Activated CD8-positive, alpha-beta memory T cell treated with anti-CD3 and anti-CD28 coated beads, Interleukin-2, amount 50 U/mL, for 1 hour (primary cell): Measurements from ENCODE around the gene PACRG.

Experiments used
- DNase-seq: peaks from one replicate; pipeline ENCODE4 v3.0.0-alpha.2; 2020; ENCODE audit errors: extremely low read depth

Gene PACRG

DNA sequence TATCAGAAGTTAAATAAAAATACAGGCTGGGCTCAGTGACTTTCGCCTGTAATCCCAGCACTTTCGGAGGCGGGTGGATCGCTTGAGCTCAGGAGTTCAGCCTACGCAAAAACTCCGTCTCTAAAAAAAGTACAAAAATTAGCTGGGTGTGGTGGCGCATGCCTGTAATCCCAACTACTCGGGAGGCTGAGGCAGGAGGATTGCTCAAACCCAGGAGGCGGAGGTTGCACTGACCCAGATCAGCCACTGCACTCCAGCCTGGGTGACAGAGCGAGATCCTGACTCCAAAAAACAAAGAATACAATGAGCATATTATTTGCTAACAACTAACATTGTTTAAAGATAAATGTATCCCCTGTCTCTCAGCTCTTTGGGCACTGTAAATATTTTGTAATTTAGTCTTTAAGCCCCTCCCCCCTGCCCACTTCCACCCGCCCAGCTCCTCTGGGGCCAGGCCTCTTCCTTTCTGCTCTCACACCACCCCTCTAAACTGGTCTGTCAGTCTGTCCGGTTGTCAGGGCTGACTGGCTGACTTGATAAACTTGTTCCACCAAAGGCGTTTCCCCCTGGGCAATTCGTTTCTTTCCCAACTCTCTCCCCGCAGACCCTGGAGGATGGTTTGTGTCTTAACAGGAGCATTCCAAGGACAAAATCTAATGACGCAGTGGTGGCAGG lies 624.4 kb downstream of the PACRG start:
- DNase-seq: no peak

DNA sequence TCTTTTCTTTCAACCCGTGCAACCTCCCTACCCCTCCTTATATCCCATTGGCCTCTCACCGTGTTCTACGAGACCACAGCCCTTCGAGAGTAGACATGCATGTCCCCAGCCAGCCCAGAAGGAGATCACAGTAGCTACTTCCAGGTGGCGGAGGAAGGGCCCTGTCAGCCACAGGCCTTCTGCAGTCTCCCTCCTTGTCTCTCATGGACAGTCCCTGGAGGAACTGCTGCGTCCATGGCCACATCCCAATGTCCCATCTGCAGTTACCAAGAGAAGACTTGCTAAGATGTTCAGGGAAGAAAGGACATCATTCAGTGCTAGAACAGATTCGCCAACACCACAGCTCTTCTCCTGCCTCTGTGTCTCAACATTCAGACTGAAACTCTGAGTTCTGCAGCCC lies 625.2 kb downstream of the PACRG start:
- DNase-seq: no peak

- DNase-seq: no peak
Observed at GRCh38 chr6:163354085-163354484, 626.3 kb downstream of the PACRG start.

DNA sequence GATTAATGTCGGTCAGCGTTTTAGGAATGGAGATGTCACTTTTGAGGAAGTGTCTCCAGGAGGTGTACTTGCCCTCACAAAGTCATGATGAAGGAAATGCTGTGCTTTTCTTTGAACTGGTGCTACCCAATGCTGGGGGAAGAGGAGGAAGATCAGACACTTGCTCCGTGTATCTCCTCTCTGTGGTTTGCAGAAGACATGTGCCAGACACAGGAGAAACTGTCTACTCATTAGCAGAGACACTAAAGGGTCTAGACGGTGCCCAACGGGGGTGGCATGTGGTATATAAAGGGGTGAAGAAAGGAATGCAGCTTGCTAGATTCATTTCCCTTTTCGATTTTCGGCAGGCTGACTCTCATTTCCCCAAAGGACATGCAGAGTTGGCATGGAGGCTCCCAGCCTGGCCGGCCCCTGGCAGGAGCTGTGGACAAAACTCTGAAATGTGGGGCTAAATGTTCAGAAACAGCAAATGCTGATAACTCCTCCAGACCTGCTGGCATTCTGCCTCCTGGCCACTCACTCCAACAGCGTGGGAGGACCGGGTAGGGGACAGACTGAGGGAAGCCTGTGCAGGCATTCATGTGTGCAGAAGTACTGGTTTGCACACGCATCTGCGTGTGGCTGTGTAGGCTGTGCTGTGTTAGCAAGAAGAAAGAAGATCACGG lies 627.1 kb downstream of the PACRG start:
- no peak for DNase-seq

GRCh38 chr6:163355426-163355991 lies 627.7 kb downstream of the PACRG start:
- no peak for DNase-seq

GRCh38 chr6:163356324-163356723 lies 628.5 kb downstream of the PACRG start:
- no peak for DNase-seq

DNA sequence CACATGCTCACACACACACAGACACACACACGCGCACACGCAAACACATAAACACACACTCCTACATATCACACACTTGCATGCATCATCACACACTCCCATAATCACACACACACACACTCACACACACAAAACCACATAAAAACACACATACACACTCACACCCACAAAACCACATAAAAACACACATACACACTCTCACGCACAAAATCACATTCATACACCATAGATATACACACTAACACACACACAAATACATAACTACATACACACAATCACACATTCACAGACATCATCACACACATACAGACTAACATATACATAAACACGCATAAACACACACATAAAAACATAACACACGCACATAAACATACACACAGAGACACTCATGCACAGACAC lies 629.0 kb downstream of the PACRG start:
- no peak for DNase-seq

GRCh38 chr6:163364641-163365040 lies 636.9 kb downstream of the PACRG start:
- DNase-seq: no peak
